Measurements from ENCODE around the gene STUM. TPM values are rescaled to one million over a fixed set of nuclear protein-coding genes. Genes with fewer than 3 reads are reported as not detected.

Gene STUM
- total RNA-seq, 1 donor: not detected

- Histone ChIP-seq H3K4me3 (ENCODE audit: low read length) (no peak overlapping the region), H3K27me3 (ENCODE audit: insufficient read depth, low read length) (peaks cover 59% of the 10 kb centered on the region), H3K4me1 (ENCODE audit: insufficient read depth, low read length) (peaks cover 23% of the 10 kb centered on the region)
Measured at GRCh38 chr1:226547754-226548191, 791 bp upstream of the STUM start.

GRCh38 chr1:226549094-226549936 is 751 bp downstream of the STUM start:
- H3K27me3 ChIP-seq (ENCODE audit: insufficient read depth, low read length): peaks cover 67% of the 10 kb centered on the region
- peaks cover 23% of the 10 kb centered on the region for H3K4me1 ChIP-seq (ENCODE audit: insufficient read depth, low read length)
- no peaks in the 10 kb centered on the region for H3K9me3 ChIP-seq (ENCODE audit: low read depth, low read length)
- H3K4me3 ChIP-seq (ENCODE audit: low read length): no peak overlapping the region

More at GRCh38 chr1:226547754-226548191, 791 bp upstream of the STUM start:
- H3K9me3 ChIP-seq (ENCODE audit: low read depth, low read length): no peaks in the 10 kb centered on the region

- Histone ChIP-seq H3K9me3 (ENCODE audit: low read depth, low read length) (no peaks in the 10 kb centered on the region), H3K27me3 (ENCODE audit: insufficient read depth, low read length) (peaks cover 75% of the 10 kb centered on the region), H3K4me3 (ENCODE audit: low read length) (no peak overlapping the region), H3K4me1 (ENCODE audit: insufficient read depth, low read length) (peaks cover 23% of the 10 kb centered on the region)
Measured at GRCh38 chr1:226549937-226550671, 1.5 kb downstream of the STUM start.

GRCh38 chr1:226550672-226551041 is 2.1 kb downstream of the STUM start:
- no peaks in the 10 kb centered on the region for H3K9me3 ChIP-seq (ENCODE audit: low read depth, low read length)
- H3K4me3 ChIP-seq (ENCODE audit: low read length): no peak overlapping the region
- peaks cover 23% of the 10 kb centered on the region for H3K4me1 ChIP-seq (ENCODE audit: insufficient read depth, low read length)
- H3K27me3 ChIP-seq (ENCODE audit: insufficient read depth, low read length): peaks cover 75% of the 10 kb centered on the region

- Histone ChIP-seq H3K9me3 (ENCODE audit: low read depth, low read length) (no peaks in the 10 kb centered on the region), H3K27me3 (ENCODE audit: insufficient read depth, low read length) (peaks cover 73% of the 10 kb centered on the region), H3K4me1 (ENCODE audit: insufficient read depth, low read length) (peaks cover 26% of the 10 kb centered on the region), H3K4me3 (ENCODE audit: low read length) (no peak overlapping the region)
Measured at GRCh38 chr1:226551299-226551698, 2.7 kb downstream of the STUM start.

GRCh38 chr1:226552061-226552460 is 3.5 kb downstream of the STUM start:
- Histone ChIP-seq H3K9me3 (ENCODE audit: low read depth, low read length) (no peaks in the 10 kb centered on the region), H3K4me1 (ENCODE audit: insufficient read depth, low read length) (peaks cover 26% of the 10 kb centered on the region), H3K4me3 (ENCODE audit: low read length) (no peak overlapping the region), H3K27me3 (ENCODE audit: insufficient read depth, low read length) (peaks cover 66% of the 10 kb centered on the region)

- peaks cover 24% of the 10 kb centered on the region for H3K4me1 ChIP-seq (ENCODE audit: insufficient read depth, low read length)
- no peak overlapping the region for H3K4me3 ChIP-seq (ENCODE audit: low read length)
- H3K9me3 ChIP-seq (ENCODE audit: low read depth, low read length): no peaks in the 10 kb centered on the region
- peaks cover 53% of the 10 kb centered on the region for H3K27me3 ChIP-seq (ENCODE audit: insufficient read depth, low read length)
Measured at GRCh38 chr1:226553266-226553923, 4.8 kb downstream of the STUM start.

- Histone ChIP-seq H3K4me3 (ENCODE audit: low read length) (no peak overlapping the region), H3K27me3 (ENCODE audit: insufficient read depth, low read length) (peaks cover 52% of the 10 kb centered on the region), H3K4me1 (ENCODE audit: insufficient read depth, low read length) (peaks cover 26% of the 10 kb centered on the region), H3K9me3 (ENCODE audit: low read depth, low read length) (no peaks in the 10 kb centered on the region)
Measured at GRCh38 chr1:226553924-226554282, 5.3 kb downstream of the STUM start.

GRCh38 chr1:226555092-226555491 is 6.5 kb downstream of the STUM start:
- H3K9me3 ChIP-seq (ENCODE audit: low read depth, low read length): no peaks in the 10 kb centered on the region
- H3K27me3 ChIP-seq (ENCODE audit: insufficient read depth, low read length): peaks cover 40% of the 10 kb centered on the region
- no peak overlapping the region for H3K4me3 ChIP-seq (ENCODE audit: low read length)
- H3K4me1 ChIP-seq (ENCODE audit: insufficient read depth, low read length): peaks cover 16% of the 10 kb centered on the region

- peaks cover 13% of the 10 kb centered on the region for H3K4me1 ChIP-seq (ENCODE audit: insufficient read depth, low read length)
Measured at GRCh38 chr1:226557424-226557823, 8.9 kb downstream of the STUM start.

GRCh38 chr1:226558036-226558650 is 9.6 kb downstream of the STUM start:
- Histone ChIP-seq H3K9me3 (ENCODE audit: low read depth, low read length) (no peaks in the 10 kb centered on the region), H3K27me3 (ENCODE audit: insufficient read depth, low read length) (peaks cover 16% of the 10 kb centered on the region), H3K4me1 (ENCODE audit: insufficient read depth, low read length) (peaks cover 13% of the 10 kb centered on the region), H3K4me3 (ENCODE audit: low read length) (no peak overlapping the region)

More at GRCh38 chr1:226557424-226557823, 8.9 kb downstream of the STUM start:
- no peaks in the 10 kb centered on the region for H3K9me3 ChIP-seq (ENCODE audit: low read depth, low read length)
- peaks cover 19% of the 10 kb centered on the region for H3K27me3 ChIP-seq (ENCODE audit: insufficient read depth, low read length)
- no peak overlapping the region for H3K4me3 ChIP-seq (ENCODE audit: low read length)

- Histone ChIP-seq H3K9me3 (ENCODE audit: low read depth, low read length) (no peaks in the 10 kb centered on the region), H3K27me3 (ENCODE audit: insufficient read depth, low read length) (no peaks in the 10 kb centered on the region), H3K4me1 (ENCODE audit: insufficient read depth, low read length) (peaks cover 13% of the 10 kb centered on the region), H3K4me3 (ENCODE audit: low read length) (no peak overlapping the region)
Measured at GRCh38 chr1:226560243-226560642, 11.7 kb downstream of the STUM start.

GRCh38 chr1:226562989-226563388 is 14.4 kb downstream of the STUM start:
- no peaks in the 10 kb centered on the region for H3K9me3 ChIP-seq (ENCODE audit: low read depth, low read length)
- H3K27me3 ChIP-seq (ENCODE audit: insufficient read depth, low read length): no peaks in the 10 kb centered on the region
- H3K4me1 ChIP-seq (ENCODE audit: insufficient read depth, low read length): peaks cover 9% of the 10 kb centered on the region
- no peak overlapping the region for H3K4me3 ChIP-seq (ENCODE audit: low read length)

GRCh38 chr1:226563666-226564065 is 15.1 kb downstream of the STUM start:
- Histone ChIP-seq H3K4me1 (ENCODE audit: insufficient read depth, low read length) (peaks cover 4% of the 10 kb centered on the region), H3K9me3 (ENCODE audit: low read depth, low read length) (no peaks in the 10 kb centered on the region), H3K27me3 (ENCODE audit: insufficient read depth, low read length) (no peaks in the 10 kb centered on the region), H3K4me3 (ENCODE audit: low read length) (no peak overlapping the region)

- H3K9me3 ChIP-seq (ENCODE audit: low read depth, low read length): no peaks in the 10 kb centered on the region
- H3K27me3 ChIP-seq (ENCODE audit: insufficient read depth, low read length): no peaks in the 10 kb centered on the region
- no peaks in the 10 kb centered on the region for H3K4me1 ChIP-seq (ENCODE audit: insufficient read depth, low read length)
- H3K4me3 ChIP-seq (ENCODE audit: low read length): no peak overlapping the region
Measured at GRCh38 chr1:226565476-226565875, 16.9 kb downstream of the STUM start.

Data from mononuclear cell (primary cell).